HTR-8/SVneo (cell line): ENCODE measurements around the gene ASGR2.
"Not testable (repeated sequence)": the region's sequence is repeated elsewhere in the genome, so short reads cannot be mapped to it uniquely, and the experiment has no call there.

Experiments used
- DNase-seq: peaks from one replicate; pipeline ENCODE4 v3.0.0; 2011; ENCODE audit warnings: low spot score, mixed read lengths; ENCODE audit not compliant: insufficient read length
- FAIRE-seq: peaks from 2 replicates; lab custom pipeline; 2011; peaks lifted over from hg19 to GRCh38; lab: Jason Lieb, UNC

Gene ASGR2

GRCh38 chr17:7107012-7107754, 7.4 kb downstream of the ASGR2 start:
- FAIRE-seq = peak; percentile 97
- no peak for DNase-seq

GRCh38 chr17:7102421-7102820, 12.2 kb downstream of the ASGR2 start:
- no peak for FAIRE-seq

GRCh38 chr17:7101531-7101930, 13.1 kb downstream of the ASGR2 start:
- DNase-seq (no peak), FAIRE-seq (no peak)

More at GRCh38 chr17:7102421-7102820, 12.2 kb downstream of the ASGR2 start:
- DNase-seq = no peak

- DNase-seq, FAIRE-seq: not testable (repeated sequence)
Observed at GRCh38 chr17:7100641-7101379, 13.8 kb downstream of the ASGR2 start.

GRCh38 chr17:7098802-7099459, 15.7 kb downstream of the ASGR2 start:
- no peak for DNase-seq
- no peak for FAIRE-seq

- FAIRE-seq (no peak), DNase-seq (no peak)
Observed at GRCh38 chr17:7097940-7098339, 16.7 kb downstream of the ASGR2 start.

- FAIRE-seq = no peak
- DNase-seq = no peak
Observed at GRCh38 chr17:7095625-7096024, 19.0 kb downstream of the ASGR2 start.

- FAIRE-seq = no peak
- DNase-seq = no peak
Observed at GRCh38 chr17:7094652-7095019, 20.0 kb downstream of the ASGR2 start.

GRCh38 chr17:7091311-7092005, 23.2 kb downstream of the ASGR2 start:
- DNase-seq, FAIRE-seq: not testable (repeated sequence)

- DNase-seq, FAIRE-seq: not testable (repeated sequence)
Observed at GRCh38 chr17:7089570-7089969, 25.1 kb downstream of the ASGR2 start.

- not testable (repeated sequence) for FAIRE-seq, DNase-seq
Observed at GRCh38 chr17:7088442-7088841, 26.2 kb downstream of the ASGR2 start.

- no peak for DNase-seq
Observed at GRCh38 chr17:7084088-7084487, 30.5 kb downstream of the ASGR2 start.

GRCh38 chr17:7083592-7083991, 31.0 kb downstream of the ASGR2 start:
- no peak for DNase-seq
- no peak for FAIRE-seq

More at GRCh38 chr17:7084088-7084487, 30.5 kb downstream of the ASGR2 start:
- no peak for FAIRE-seq

- DNase-seq (no peak), FAIRE-seq (no peak)
Observed at GRCh38 chr17:7081341-7082062, 33.1 kb downstream of the ASGR2 start.

GRCh38 chr17:7080456-7081041, 34.1 kb downstream of the ASGR2 start:
- no peak for FAIRE-seq
- DNase-seq = no peak

- no peak for FAIRE-seq
- DNase-seq = no peak
Observed at GRCh38 chr17:7079581-7080455, 34.8 kb downstream of the ASGR2 start, which contains the start of gene CLEC10A. TSS of gene CLEC10A (minus strand) at chr17:7080251. CDS start at chr17:7078812, 1,439 bp downstream.

GRCh38 chr17:7078711-7079110, 35.9 kb downstream of the ASGR2 start:
- no peak for DNase-seq
- no peak for FAIRE-seq

GRCh38 chr17:7077911-7078546, 36.6 kb downstream of the ASGR2 start:
- DNase-seq (no peak), FAIRE-seq (no peak)
